Endometrial microvascular endothelial cells (primary cell): Measurements from ENCODE around the gene HEXA. TPM values are rescaled to one million over a fixed set of nuclear protein-coding genes. Genes with fewer than 3 reads are reported as not detected.

Source experiments
- total RNA-seq: library from RNA; depleted of rRNA; stranded (reverse); fragments of >200 nt; gene quantifications from one replicate; pipeline ENCODE4 v1.2.3, GENCODE V29; 2015; ENCODE audit errors: inconsistent ontology term

Gene HEXA
- total RNA-seq, 1 donor from 2014 or later = 67.2 TPM

Other genes with a start within 250 kb of the HEXA start
- gene GRAMD2A, start 178.2 kb downstream of the HEXA start, total RNA-seq = 0.74 TPM
- 1,892 TPM for gene PKM, start 144.8 kb downstream of the HEXA start, total RNA-seq
- gene PARP6, start 103.5 kb downstream of the HEXA start, total RNA-seq = 13.4 TPM
- not detected for gene CELF6, start 55.9 kb downstream of the HEXA start, total RNA-seq
- not detected for gene TMEM202, start 22.3 kb upstream of the HEXA start, total RNA-seq
- 24.1 TPM for gene ARIH1, start 98.3 kb upstream of the HEXA start, total RNA-seq